Activated CD4-positive, alpha-beta T cell treated with anti-CD3 and anti-CD28 coated beads, Interleukin-10, Interleukin-2, amounts not matched to agents 100 ng/mL and 50 ng/mL, durations not matched to agents 16 hours and 8 hours (primary cell): ENCODE data around the gene MMADHC.
A peak's percentile ranks its signal among the peaks of the same experiment; 100 is the strongest.
"Not testable (repeated sequence)": the region's sequence is repeated elsewhere in the genome, so short reads cannot be mapped to it uniquely, and the experiment has no call there.

ENCODE experiments used
- DNase-seq: peaks from one replicate; pipeline ENCODE4 v3.0.0-alpha.2; 2020

The MMADHC gene

GRCh38 chr2:149594411-149594810 is 6.8 kb upstream of the MMADHC start:
- DNase-seq, result no peak

GRCh38 chr2:149587950-149588487 is 444 bp upstream of the MMADHC start:
- DNase-seq, result no peak

GRCh38 chr2:149586898-149587219 is 716 bp downstream of the MMADHC start:
- DNase-seq, result no peak

DNA sequence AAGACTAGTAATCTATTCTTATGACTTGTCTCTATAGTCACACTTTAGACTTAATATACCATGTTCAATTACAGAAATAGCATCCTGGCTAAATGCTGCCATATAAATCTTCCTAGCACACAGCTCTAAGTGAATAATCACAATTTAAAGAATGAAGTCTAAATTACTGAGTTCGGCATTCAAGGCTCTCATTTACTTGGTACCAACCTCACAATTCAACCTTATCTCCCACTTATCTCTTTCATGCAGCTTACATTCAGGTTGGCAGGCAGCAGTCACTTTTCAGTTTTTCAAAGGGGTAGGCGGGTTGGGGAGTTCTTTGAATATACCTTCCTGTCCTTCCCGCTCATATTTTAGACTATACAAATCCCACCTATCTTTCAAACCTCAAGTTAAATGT is 1.5 kb downstream of the MMADHC start:
- peak; percentile 13 for DNase-seq

GRCh38 chr2:149585166-149585885 is 2.2 kb downstream of the MMADHC start:
- DNase-seq, result no peak

GRCh38 chr2:149579972-149580882 is 7.3 kb downstream of the MMADHC start:
- DNase-seq, result no peak

GRCh38 chr2:149577269-149577668 is 10.3 kb downstream of the MMADHC start:
- DNase-seq, result no peak

- DNase-seq, result no peak
Observed at GRCh38 chr2:149575752-149576151, 11.8 kb downstream of the MMADHC start.

- DNase-seq, result no peak
Observed at GRCh38 chr2:149575277-149575676, 12.3 kb downstream of the MMADHC start.

GRCh38 chr2:149573760-149574159 is 13.8 kb downstream of the MMADHC start:
- DNase-seq, result no peak

- no peak for DNase-seq
Observed at GRCh38 chr2:149572102-149572953, 15.2 kb downstream of the MMADHC start.

GRCh38 chr2:149568138-149568537 is 19.4 kb downstream of the MMADHC start:
- no peak for DNase-seq

- DNase-seq, result no peak
Observed at GRCh38 chr2:149566652-149567051, 20.9 kb downstream of the MMADHC start.

GRCh38 chr2:149565625-149566024 is 21.9 kb downstream of the MMADHC start:
- not testable (repeated sequence) for DNase-seq

- DNase-seq, result no peak
Observed at GRCh38 chr2:149564983-149565382, 22.6 kb downstream of the MMADHC start.

GRCh38 chr2:149564097-149564496 is 23.5 kb downstream of the MMADHC start:
- no peak for DNase-seq

DNA sequence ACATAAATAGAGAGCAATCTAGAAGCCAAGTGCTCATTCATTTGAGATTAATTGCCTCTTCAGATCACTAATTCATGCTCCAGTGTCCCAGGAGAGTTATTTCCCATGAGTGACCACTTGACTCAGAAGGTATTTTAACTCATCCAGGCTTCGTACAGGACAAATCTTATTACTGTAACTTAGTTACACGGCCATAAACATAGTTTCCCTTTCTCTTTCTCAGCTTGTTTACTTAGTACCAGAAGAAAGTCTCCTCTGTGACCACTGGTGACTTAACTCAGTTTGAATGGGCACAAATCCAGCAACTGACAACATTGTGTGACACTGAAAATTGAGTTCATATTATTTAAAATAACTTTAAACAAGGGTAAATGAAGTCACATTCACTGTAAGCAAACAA is 25.3 kb downstream of the MMADHC start:
- no peak for DNase-seq

GRCh38 chr2:149561309-149561926 is 26.2 kb downstream of the MMADHC start:
- peak; percentile 26 for DNase-seq

DNA sequence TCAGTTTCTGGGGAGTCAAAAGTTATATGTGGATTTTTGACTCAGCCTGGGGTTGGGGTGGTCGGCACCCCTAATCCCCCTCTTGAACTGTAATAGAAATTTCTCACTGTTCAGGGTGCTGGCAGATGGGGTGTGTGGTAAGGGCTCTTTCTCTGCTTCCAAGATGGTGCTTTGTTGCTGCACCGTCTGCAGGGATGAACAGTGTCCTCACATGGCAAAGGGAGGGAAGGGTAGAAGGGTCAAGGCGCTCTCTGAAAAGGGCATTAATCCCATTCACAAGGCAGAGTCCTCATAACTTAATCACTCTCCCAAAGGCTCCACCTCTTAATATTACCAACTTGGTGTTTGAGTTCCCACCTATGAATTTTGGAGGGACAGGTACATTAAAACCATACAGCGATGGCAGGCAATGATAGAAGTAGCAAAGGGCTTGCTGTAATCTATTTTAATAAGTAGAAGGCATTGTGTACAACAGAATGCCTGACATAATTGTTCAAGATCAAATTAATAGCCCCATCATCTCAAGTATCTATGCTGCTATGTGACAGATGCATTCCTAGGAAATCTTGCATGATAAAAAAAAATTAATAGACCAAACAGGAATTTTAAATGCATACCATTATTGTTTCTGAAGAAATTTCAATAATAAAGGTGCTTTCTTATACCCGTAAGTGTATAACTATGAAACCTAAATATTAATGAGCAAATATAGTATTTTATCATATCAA is 28.1 kb downstream of the MMADHC start:
- DNase-seq, result no peak

GRCh38 chr2:149556452-149556851 is 31.1 kb downstream of the MMADHC start:
- no peak for DNase-seq

- no peak for DNase-seq
Observed at GRCh38 chr2:149552830-149553229, 34.7 kb downstream of the MMADHC start.

- no peak for DNase-seq
Observed at GRCh38 chr2:149552226-149552625, 35.3 kb downstream of the MMADHC start.
